ENCODE measurements around the gene RNF225. TPM values are rescaled to one million over a fixed set of nuclear protein-coding genes. Genes with fewer than 3 reads are reported as not detected.
A peak's percentile ranks its signal among the peaks of the same experiment; 100 is the strongest.
"Not testable (repeated sequence)": the region's sequence is repeated elsewhere in the genome, so short reads cannot be mapped to it uniquely, and the experiment has no call there.

RNF225 gene
- total RNA-seq, 1 experiment from 2014 or later = 0.20 TPM

DNA sequence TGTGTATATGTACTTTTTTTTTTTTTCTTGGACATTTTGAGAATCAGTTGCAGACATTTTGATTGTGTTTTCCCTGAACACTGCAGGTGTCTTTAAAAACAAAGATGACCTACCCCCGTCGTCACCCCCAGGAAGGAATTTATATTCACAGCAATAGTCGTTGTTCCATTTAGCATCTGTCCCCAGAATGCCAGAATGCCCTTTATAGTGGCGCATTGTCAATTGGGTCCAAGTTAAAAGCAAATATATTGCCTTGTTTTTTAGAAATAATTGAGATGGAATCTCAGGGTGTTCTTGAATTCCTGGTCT, 1.8 kb upstream of the RNF225 start:
- Histone ChIP-seq H3K4me3 (no peak overlapping the region), H3K4me1 (no peaks in the 10 kb centered on the region; the same call in 1 of the 2 replicates), H3K27me3 (no peaks in the 10 kb centered on the region), H3K36me3 (peaks cover 72% of the 10 kb centered on the region), H3K27ac (no peak overlapping the region), H3K9me3 (replicated peaks) (no peaks in the 10 kb centered on the region)
- no peak for DNase-seq

DNA sequence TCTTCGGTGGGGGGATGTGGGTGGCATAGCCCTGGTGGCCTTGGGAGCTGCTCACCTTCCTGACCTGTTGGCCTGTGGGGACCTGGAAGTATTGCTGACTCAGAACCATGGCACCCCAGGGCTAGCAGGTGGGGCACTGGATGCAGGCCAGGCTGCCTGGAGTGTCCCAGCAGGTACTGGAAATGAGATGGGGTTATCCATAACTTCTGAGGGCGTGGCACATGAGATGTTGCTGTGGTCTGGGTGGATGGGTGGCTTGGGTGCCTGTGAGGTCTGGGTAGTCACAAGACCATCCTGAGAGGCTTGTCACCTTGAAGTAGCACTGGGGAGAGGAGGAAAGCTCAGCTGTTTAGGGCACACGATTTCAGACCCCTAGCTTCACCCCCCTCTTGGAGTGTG, 636 bp upstream of the RNF225 start:
- DNase-seq = no peak
- Histone ChIP-seq H3K27ac (no peak overlapping the region), H3K9me3 (replicated peaks) (no peaks in the 10 kb centered on the region), H3K36me3 (peaks cover 61% of the 10 kb centered on the region), H3K27me3 (no peaks in the 10 kb centered on the region), H3K4me1 (no peaks in the 10 kb centered on the region), H3K4me3 (no peak overlapping the region)

DNA sequence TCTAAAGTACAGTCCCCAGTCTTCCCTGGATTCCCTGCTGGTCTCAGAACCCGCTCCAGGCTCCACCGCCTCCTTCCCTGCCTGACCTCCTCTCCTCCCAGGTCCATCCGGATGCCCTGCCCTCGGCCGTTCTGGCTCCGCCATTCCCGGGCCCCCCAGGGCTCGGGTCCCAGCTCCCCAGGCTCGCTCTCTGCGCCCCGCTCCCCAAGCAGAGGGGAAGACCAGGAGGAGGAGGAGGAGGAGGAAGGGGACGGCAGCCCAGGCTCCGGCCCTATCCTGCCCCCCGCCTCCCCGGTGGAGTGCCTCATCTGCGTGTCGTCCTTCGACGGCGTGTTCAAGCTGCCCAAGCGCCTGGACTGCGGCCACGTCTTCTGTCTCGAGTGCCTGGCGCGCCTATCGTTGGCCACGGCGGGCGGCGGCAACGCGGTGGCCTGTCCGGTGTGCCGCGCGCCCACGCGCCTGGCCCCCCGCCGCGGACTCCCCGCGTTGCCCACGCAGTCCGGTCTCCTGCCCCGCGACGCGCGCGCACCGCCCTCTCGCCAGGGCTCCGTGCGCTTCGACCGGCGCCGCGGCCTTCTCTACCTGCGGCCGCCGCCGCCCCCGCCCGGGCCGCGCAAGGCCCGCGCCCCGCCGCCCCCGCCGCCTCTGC, 647 bp downstream of the RNF225 start:
- no peak for DNase-seq
- H3K27ac ChIP-seq = no peak overlapping the region

DNA sequence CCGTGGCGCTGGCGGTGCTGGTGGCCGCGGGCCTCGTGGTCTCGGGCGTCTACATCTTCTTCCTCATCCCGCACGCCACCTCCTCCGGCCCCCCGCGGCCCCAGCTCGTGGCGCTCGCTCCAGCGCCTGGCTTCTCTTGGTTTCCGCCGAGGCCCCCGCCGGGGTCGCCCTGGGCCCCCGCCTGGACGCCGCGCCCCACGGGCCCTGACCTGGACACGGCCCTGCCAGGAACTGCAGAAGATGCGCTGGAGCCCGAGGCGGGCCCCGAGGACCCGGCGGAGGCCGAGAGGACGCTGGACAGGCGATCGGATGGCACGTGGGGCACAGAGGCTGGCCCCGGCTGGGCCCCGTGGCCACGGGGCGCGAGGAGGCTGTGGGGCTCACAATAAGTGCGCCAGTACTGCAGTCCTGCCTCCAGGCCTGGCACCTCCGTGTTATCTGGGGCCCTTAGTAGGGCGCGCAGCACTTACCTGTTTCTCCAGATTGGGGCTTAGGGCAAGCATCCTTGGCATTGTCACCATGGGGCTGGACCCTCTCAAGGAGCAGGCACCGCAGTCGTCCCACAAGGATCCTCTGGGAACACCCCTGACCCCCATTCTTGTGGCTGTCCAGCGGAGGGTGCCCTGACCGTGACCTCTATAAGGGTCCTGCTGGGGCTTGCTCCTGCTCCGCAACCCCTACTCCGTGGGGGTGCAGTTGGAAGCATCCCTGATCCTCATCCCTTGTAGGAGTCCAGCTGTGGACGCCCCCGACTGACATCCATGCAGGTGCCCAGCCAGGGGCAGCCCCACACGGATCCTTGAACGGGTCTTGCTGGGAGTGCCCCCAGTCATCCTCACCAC, 1.5 kb downstream of the RNF225 start:
- H3K9me3 ChIP-seq (replicated peaks) = no peaks in the 10 kb centered on the region
- H3K27me3 ChIP-seq = no peaks in the 10 kb centered on the region
- DNase-seq = no peak
- H3K27ac ChIP-seq = no peak overlapping the region
- peaks cover 42% of the 10 kb centered on the region for H3K36me3 ChIP-seq
- no peak overlapping the region for H3K4me3 ChIP-seq
- H3K4me1 ChIP-seq = no peaks in the 10 kb centered on the region

More for the DNA sequence above, 647 bp downstream of the RNF225 start:
- Histone ChIP-seq H3K27me3 (no peaks in the 10 kb centered on the region), H3K9me3 (replicated peaks) (no peaks in the 10 kb centered on the region), H3K4me1 (no peaks in the 10 kb centered on the region), H3K36me3 (peaks cover 48% of the 10 kb centered on the region), H3K4me3 (no peak overlapping the region)

DNA sequence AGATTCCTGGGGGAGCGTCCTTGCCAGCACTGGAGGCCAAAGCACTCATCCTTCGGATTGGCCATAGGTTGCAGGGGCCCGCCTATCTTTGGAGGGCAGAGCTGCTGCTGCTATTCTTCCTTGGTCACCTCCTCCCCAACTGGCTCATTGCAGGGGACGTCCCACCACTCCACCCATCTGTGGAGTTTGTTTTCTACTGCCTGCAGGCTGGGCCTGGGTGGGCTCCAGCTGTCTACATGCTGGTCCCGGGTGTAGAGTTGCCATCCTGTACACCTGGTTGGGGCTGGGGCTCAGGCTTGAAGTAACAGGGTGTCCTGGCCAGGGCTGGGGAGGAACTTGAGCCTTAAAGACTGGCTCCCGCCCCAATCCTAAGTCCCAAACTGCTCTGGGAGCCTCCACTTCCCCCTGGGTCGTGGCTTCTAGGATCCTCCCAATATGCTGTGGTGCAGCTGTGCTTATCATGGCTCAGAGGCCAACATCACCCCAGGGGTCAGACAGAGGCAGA, 2.1 kb downstream of the RNF225 start:
- Histone ChIP-seq H3K4me1 (no peaks in the 10 kb centered on the region), H3K27me3 (no peaks in the 10 kb centered on the region), H3K27ac (no peak overlapping the region), H3K36me3 (peaks cover 35% of the 10 kb centered on the region), H3K9me3 (replicated peaks) (no peaks in the 10 kb centered on the region), H3K4me3 (no peak overlapping the region)
- DNase-seq = no peak

DNA sequence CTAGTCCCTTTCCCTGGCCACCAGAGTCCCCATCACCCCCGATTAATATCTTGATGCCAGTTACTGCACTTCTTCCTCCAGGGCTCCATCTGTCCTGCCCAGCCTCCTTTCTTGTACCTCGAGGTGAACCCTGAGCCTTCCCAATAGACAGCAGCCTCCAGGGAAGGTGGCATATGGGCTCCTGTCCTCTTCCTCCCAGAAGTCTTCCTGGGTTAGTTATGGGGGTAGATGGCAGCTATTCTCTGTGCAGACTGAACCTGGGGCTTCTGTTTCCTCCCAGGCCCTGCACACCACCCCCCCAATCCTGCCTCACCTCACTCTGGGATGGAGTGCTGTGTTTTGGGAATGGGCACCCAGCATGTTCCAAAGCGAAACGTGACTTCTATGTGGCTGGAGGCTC, 2.6 kb downstream of the RNF225 start:
- H3K27ac ChIP-seq = no peak overlapping the region
- no peaks in the 10 kb centered on the region for H3K27me3 ChIP-seq
- no peak for DNase-seq
- no peak overlapping the region for H3K4me3 ChIP-seq
- no peaks in the 10 kb centered on the region for H3K9me3 ChIP-seq (replicated peaks)
- peaks cover 30% of the 10 kb centered on the region for H3K36me3 ChIP-seq
- no peaks in the 10 kb centered on the region for H3K4me1 ChIP-seq

DNA sequence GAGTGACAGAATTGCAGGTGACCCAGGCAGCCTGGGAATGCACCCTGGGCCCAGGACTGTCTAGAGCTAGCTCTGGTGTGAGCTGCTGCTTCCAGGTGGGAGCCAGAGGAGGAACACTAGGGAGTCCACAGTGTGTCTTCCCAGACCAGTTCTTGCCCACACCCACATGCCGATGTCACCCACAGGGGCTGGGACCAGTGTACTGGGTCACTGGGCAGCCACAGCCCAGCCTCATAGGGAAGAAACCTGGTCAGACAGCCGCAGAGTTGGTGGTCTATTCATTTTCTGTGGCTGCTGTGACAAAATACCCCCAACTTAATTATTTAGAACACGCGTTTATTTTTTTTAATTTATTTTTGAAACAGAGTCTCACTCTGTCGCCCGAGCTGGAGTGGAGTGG, 3.1 kb downstream of the RNF225 start:
- Histone ChIP-seq H3K4me3 (no peak overlapping the region), H3K9me3 (replicated peaks) (no peaks in the 10 kb centered on the region), H3K27ac (no peak overlapping the region), H3K4me1 (no peaks in the 10 kb centered on the region), H3K27me3 (no peaks in the 10 kb centered on the region), H3K36me3 (peaks cover 25% of the 10 kb centered on the region)
- DNase-seq = no peak

DNA sequence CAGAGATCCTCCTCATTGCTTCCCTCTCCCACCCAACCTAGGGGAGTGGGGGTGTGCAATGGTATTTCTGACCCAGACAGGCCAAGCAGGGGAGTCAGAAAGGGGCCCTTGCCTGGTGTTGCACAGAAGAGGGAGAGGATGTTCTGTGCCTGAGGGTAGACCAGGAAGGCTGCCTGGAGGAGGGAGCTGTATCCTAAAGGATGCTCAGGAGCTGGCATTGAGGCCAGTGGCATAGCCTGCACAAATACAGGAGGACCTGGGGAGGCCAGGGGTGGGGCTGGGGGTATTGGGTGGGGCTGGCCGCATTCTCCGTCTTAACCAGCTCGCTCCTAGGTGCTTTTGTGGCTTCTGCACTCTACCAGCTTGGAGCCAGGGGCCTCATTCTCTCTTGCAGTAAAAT, 4.4 kb downstream of the RNF225 start:
- no peaks in the 10 kb centered on the region for H3K27me3 ChIP-seq
- H3K9me3 ChIP-seq (replicated peaks) = no peaks in the 10 kb centered on the region
- peaks cover 12% of the 10 kb centered on the region for H3K36me3 ChIP-seq
- no peak overlapping the region for H3K4me3 ChIP-seq
- H3K27ac ChIP-seq = no peak overlapping the region
- H3K4me1 ChIP-seq = no peaks in the 10 kb centered on the region
- no peak for DNase-seq

DNA sequence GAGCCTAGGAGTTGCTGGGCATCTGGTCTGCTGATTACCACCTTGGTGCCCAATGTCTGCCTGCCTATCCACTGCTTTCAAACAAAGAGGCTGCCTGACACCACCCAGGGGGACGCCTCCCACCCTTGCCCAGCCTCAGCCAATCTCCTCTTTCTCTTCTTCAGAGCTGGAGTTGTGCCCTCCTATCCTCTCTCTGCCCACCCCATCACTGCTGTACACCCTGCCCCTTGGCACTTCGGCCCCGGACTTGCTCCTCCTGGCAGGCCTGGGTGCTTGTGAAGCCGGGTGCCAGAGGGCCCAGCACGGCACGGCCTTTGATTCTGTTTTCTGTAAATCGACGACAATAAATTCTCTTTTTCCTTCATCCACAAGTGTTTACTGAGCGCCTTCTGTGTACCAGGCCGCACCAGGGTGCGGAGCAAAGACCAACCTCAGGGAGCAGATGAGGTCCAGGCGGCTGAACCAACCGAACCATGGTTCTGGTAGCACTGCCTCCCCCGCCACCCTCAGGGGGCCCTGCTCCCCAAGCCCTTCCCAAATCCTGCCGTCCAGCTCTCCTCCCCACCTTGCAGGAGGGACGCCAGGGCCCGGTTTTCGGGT, 5.0 kb downstream of the RNF225 start:
- DNase-seq = no peak
- Histone ChIP-seq H3K27me3 (no peaks in the 10 kb centered on the region), H3K36me3 (peaks cover 7% of the 10 kb centered on the region), H3K4me1 (no peaks in the 10 kb centered on the region), H3K27ac (no peak overlapping the region), H3K9me3 (replicated peaks) (no peaks in the 10 kb centered on the region), H3K4me3 (no peak overlapping the region)

DNA sequence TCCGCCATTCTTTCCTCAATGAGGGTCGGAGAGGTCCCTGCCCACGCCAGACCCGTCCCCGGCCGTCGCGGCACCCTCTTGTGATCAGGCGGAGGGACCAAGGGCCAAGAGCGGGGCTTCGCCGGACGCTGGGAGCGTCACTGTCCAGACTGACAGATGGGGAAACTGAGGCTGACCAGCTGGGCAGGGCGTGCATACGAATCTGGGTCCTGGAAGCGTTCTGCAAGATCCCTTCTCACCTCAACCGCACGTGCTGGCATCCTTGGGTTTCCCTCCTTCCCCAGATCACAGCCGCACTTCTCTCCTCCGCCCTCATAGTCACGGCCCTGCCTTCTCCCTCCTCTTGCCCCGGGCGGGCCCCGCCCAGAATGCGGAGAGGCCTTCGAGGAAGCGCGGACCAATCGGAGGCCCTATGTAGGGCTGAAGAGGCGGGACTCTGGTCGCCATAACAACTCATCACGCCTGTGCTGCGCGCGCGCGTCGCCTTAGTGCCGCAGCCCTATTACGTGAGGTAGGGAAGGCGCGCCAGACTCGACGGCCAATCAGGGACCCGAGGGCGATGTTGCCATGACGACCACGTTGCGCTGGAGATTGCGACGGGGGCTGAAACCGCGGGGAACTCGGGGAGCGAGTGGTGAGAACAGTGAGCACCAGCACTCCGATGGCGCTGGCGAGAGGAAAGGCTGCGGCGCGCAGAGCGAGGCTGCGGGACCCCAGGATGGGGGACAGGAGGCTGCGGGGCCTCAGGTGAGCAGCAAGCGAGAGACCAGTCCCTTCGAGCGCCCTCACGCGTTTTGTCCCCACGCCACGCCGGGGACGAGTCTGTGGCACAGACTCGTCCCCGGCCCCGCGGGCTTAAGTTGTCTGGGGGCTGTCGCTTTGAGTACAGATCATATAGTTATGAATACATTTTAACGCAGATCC, 5.7 kb downstream of the RNF225 start:
- Histone ChIP-seq H3K4me3 (peak overlapping the region; percentile 60), H3K9me3 (replicated peaks) (no peaks in the 10 kb centered on the region), H3K27ac (no peak overlapping the region), H3K36me3 (no peaks in the 10 kb centered on the region), H3K4me1 (no peaks in the 10 kb centered on the region), H3K27me3 (no peaks in the 10 kb centered on the region)
- DNase-seq = peak; percentile 98 to 99

DNA sequence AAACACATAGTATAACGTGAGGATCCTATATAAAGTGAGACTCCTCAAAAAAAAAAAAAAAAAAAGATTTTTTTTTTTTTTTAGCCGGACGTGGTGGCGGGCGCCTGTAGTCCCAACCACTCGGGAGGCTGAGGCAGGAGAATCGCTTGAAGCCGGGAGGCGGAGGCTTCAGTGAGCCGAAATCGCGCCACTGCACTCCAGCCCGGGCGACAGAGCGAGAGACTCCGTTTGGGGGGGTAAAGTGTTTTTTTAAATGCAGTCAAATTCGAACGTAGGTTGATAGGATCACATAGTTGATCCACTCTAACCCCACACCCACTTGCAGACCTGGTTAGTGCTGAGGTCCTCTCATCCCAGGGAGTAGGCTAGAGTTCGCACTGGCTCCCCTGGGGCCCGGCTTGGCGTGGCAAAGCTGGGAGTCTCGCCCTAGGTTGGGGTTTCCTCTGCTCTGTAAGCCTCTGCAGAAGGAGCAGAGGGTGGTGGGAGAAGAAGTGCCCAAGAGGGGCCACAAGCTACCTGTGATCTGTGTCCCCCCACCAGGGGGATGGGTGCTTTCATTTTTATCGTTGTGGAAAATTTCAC, 6.5 kb downstream of the RNF225 start:
- Histone ChIP-seq H3K27me3 (no peaks in the 10 kb centered on the region), H3K4me1 (no peaks in the 10 kb centered on the region), H3K36me3 (no peaks in the 10 kb centered on the region), H3K27ac (no peak overlapping the region), H3K4me3 (peak overlapping the region; percentile 60), H3K9me3 (replicated peaks) (no peaks in the 10 kb centered on the region)
- DNase-seq = no peak

DNA sequence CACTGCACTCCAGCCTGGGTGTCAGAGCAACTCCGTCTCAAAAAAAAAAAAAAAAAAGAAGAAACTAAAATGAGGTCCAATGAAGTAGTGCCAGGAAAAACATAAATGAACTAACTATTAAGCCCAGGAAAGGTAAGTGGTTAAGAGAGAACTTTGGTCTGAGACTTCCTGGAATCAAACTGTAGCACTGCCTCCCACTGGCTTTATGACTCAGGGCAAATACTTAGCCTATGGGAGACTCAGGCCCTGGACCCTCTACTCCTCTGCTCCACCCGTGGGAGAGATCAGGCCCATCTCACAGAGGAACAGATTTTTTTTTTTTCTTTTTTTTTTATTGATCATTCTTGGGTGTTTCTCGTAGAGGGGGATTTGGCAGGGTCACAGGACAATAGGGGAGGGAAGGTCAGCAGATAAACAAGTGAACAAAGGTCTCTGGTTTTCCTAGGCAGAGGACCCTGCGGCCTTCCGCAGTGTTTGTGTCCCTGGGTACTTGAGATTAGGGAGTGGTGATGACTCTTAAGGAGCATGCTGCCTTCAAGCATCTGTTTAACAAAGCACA, 8.5 kb downstream of the RNF225 start:
- H3K36me3 ChIP-seq; H3K27ac ChIP-seq; H3K4me3 ChIP-seq; H3K4me1 ChIP-seq; H3K27me3 ChIP-seq; H3K9me3 ChIP-seq (replicated peaks); DNase-seq: not testable (repeated sequence)

DNA sequence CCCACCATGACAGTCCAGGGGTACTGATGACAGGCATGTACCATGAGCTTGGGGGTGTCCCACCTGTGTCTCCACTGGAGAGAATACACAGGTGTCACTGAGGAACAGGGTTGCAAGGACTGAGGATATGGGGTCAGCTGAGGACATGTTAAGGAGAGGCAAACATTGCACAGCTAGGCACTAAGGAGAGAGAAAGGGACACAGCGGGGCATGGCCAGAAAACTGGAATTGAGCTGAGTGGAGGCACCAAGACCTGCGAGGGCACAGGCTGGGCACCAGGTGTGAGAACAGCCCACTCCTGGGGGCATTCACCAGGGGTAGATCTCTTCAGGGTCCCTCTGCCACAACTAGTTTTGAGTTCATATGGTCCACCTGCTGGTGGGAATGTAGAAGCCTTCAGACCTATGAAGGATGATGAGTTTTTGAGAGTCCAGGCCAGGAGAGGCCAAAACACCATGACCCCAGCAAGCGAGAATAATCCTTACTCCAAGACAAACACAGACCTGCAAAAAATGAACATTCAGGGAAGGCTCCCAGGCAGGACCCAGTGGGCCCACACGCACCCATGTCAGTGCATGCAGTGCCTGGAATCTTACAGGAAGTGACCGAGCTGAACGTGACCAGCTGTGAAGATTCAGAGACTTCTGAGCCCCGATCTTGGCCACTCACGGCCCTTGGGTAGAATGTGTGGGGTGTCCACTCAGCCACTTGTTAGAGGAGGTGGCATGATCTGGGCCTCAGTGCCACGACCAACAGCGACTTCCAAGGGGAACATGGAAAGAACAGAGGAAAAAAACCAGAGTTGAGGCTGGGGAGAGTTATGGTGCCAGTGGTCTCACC, 11.6 kb downstream of the RNF225 start:
- no peak for DNase-seq
- no peaks in the 10 kb centered on the region for H3K9me3 ChIP-seq (replicated peaks)
- no peaks in the 10 kb centered on the region for H3K36me3 ChIP-seq
- no peaks in the 10 kb centered on the region for H3K4me1 ChIP-seq
- H3K4me3 ChIP-seq = peak overlapping the region; percentile 75
- H3K27ac ChIP-seq = no peak overlapping the region
- H3K27me3 ChIP-seq = no peaks in the 10 kb centered on the region

Measured in SJCRH30 (cell line).